ENCODE results near the gene SAMD5. TPM values are rescaled to one million over a fixed set of nuclear protein-coding genes. Genes with fewer than 3 reads are reported as not detected.

The SAMD5 gene
- total RNA-seq, 1 experiment from 2014 or later, result 4.0 TPM

- POLR2A ChIA-PET, result interaction anchor here (0.7 kb wide), 1 partner anchor 747 kb away, joined by 3 read pairs; no protein-coding TSS in a partner anchor
- RAD21 ChIA-PET (ENCODE audit: low non-redundant PET in 1 of 2, low total read pairs in 2 of 2, uncharacterized antibody in 2 of 2, unreplicated experiment in 2 of 2), result no interaction called here
- H3K4me3 ChIP-seq (replicated peaks in 1 of 2; ENCODE audit: low read depth in 1 of 2, low read length in 2 of 2), result no peak overlapping the region
- H3K9me3 ChIP-seq (ENCODE audit: control insufficient read depth in 1 of 2, insufficient read depth in 1 of 2, low read depth in 1 of 2, low read length in 2 of 2), result no peaks in the 10 kb centered on the region
- no peak overlapping the region for H3K9ac ChIP-seq (ENCODE audit: low read length)
- TF ChIP-seq SRF (IDR thresholded peaks at IDR 0.05; ENCODE audit: low read depth) (no peak), POLR2A (IDR thresholded peaks at IDR 0.05; ENCODE audit: borderline replicate concordance, extremely low read depth, insufficient read depth, insufficient read length) (no peak), RAD21 (IDR thresholded peaks at IDR 0.05; ENCODE audit: low read depth) (no peak), REST (IDR thresholded peaks at IDR 0.05; ENCODE audit: low read depth) (no peak), TCF7L2 (IDR thresholded peaks at IDR 0.05; ENCODE audit: borderline replicate concordance, extremely low read depth, insufficient read depth, insufficient read length) (no peak), SP1 (IDR thresholded peaks at IDR 0.05; ENCODE audit: low read depth) (no peak), ATF3 (IDR thresholded peaks at IDR 0.05) (no peak), SIN3A (IDR thresholded peaks at IDR 0.05; ENCODE audit: low read depth) (no peak), CBX3 (IDR thresholded peaks at IDR 0.05; ENCODE audit: low read depth) (no peak), ZBTB33 (IDR thresholded peaks at IDR 0.05; ENCODE audit: extremely low read depth, insufficient replicate concordance, low read length) (no peak), ZNF274 (IDR thresholded peaks at IDR 0.05; ENCODE audit: low read depth, low read length) (no peak), EZH2 (IDR thresholded peaks at IDR 0.05) (no peak)
- no peak for DNase-seq (ENCODE audit: low read depth, low spot score)
- CTCF ChIA-PET, result no interaction called here
- H3K9me2 ChIP-seq (ENCODE audit: insufficient read depth), result no peaks in the 10 kb centered on the region
- no peaks in the 10 kb centered on the region for H4K20me1 ChIP-seq (ENCODE audit: insufficient read depth)
- H3K4me2 ChIP-seq (ENCODE audit: low read length), result no peak overlapping the region
- no peak for ATAC-seq
- no peaks in the 10 kb centered on the region for H3K27me3 ChIP-seq (ENCODE audit: insufficient read depth, low read length)
- intact Hi-C loops (cut with micrococcal nuclease), result no loop called here
- no peak overlapping the region for H3K27ac ChIP-seq (ENCODE audit: low read depth, low read length)
- H3K79me2 ChIP-seq (ENCODE audit: insufficient read depth, low read length), result no peaks in the 10 kb centered on the region
- H3K36me3 ChIP-seq (ENCODE audit: control insufficient read depth in 1 of 2, insufficient read depth in 2 of 2, low read length in 2 of 2), result no peaks in the 10 kb centered on the region
- H3K4me1 ChIP-seq (ENCODE audit: control insufficient read depth in 1 of 2, insufficient read depth in 2 of 2, low read length in 2 of 2), result no peaks in the 10 kb centered on the region
- H2AFZ ChIP-seq (ENCODE audit: low read depth, low read length, poor library complexity, severe bottlenecking), result no peak overlapping the region
- BruUV-seq (replicated peaks), result no TSS peak
Observed at GRCh38 chr6:147463651-147464050, 44.8 kb upstream of the SAMD5 start.
